Ishikawa (cell line): Measurements from ENCODE around the gene NEGR1.

Experiments used
- CEBPB ChIP-seq: IDR thresholded peaks from 2 replicates; pipeline ENCODE4 v1.6.1; 2012
- CREB1 ChIP-seq: IDR thresholded peaks from 2 replicates; pipeline ENCODE4 v1.6.1; 2012; ENCODE audit warnings: low read depth
- EGR1 ChIP-seq: IDR thresholded peaks from 2 replicates; pipeline ENCODE4 v1.6.1; 2012
- EP300 ChIP-seq: IDR thresholded peaks from 2 replicates; pipeline ENCODE4 v1.6.1; 2012; ENCODE audit warnings: borderline replicate concordance
- FOXM1 ChIP-seq: IDR thresholded peaks from 2 replicates; pipeline ENCODE4 v1.6.1; 2012; ENCODE audit warnings: low read depth, borderline replicate concordance
- NFIC ChIP-seq: IDR thresholded peaks from 2 replicates; pipeline ENCODE4 v1.6.1; 2012
- RAD21 ChIP-seq: IDR thresholded peaks from 2 replicates; pipeline ENCODE4 v1.6.1; 2012; ENCODE audit warnings: low read depth
- TAF1 ChIP-seq: IDR thresholded peaks from 2 replicates; pipeline ENCODE4 v1.6.1; 2012; ENCODE audit warnings: low read depth, mild to moderate bottlenecking
- TCF12 ChIP-seq: IDR thresholded peaks from 2 replicates; pipeline ENCODE4 v1.6.1; 2012; ENCODE audit warnings: low read depth
- TEAD4 ChIP-seq: IDR thresholded peaks from 2 replicates; pipeline ENCODE4 v1.6.1; 2012
- YY1 ChIP-seq: IDR thresholded peaks from 2 replicates; pipeline ENCODE4 v1.6.1; 2012; ENCODE audit warnings: low read depth
- ZBTB7A ChIP-seq: IDR thresholded peaks from 2 replicates; pipeline ENCODE4 v1.6.1; 2012; ENCODE audit warnings: low read depth
- TF ChIP-seq, protein P1 (sequence below): IDR thresholded peaks from 2 replicates; pipeline ENCODE4 v1.6.1; 2012
- TF ChIP-seq, protein P2 (sequence below): IDR thresholded peaks from 2 replicates; pipeline ENCODE4 v1.6.1; 2012
- TF ChIP-seq, protein P3 (sequence below): IDR thresholded peaks from 2 replicates; pipeline ENCODE4 v1.6.1; 2012; ENCODE audit warnings: low read depth, mild to moderate bottlenecking

NEGR1 gene

DNA sequence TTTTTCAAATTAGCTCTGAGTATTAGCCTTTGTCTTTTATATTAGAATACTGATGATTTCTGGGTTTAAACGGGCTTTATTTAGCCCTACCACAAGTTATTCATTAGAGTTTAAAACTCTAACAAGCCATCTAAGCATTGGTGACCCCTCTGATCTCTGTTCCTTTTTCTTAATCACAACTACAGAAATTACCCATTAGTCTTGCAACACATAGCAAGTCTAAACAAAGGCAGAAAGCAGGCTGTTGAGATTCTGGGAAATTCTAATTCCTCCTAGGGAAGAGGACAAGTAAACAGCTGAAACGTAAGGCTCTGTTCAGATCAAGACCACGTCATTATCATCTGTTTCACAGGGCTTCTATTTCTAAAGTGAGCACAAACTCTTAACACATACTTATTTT lies 710.3 kb downstream of the NEGR1 start:
- TF ChIP-seq TAF1, result no peak

DNA sequence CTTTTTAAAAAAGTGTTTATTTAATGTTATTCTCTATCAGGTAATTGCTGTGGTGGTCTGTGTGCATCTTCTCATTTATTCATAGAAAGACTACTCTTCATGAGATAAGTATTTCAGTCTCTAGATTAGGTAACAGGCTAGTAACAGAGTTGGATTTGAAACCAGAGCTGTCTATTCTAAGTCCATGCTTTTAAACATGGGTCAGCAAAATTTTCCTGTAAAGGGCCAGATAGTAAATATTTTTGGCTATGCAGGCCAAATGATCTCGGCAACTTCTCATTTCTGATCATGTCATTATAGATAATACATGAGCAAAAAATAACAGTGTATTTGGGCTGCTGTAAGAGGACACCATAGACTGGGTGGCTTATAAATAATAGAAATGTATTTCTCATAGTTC lies 715.9 kb downstream of the NEGR1 start:
- TF ChIP-seq, protein P1, sequence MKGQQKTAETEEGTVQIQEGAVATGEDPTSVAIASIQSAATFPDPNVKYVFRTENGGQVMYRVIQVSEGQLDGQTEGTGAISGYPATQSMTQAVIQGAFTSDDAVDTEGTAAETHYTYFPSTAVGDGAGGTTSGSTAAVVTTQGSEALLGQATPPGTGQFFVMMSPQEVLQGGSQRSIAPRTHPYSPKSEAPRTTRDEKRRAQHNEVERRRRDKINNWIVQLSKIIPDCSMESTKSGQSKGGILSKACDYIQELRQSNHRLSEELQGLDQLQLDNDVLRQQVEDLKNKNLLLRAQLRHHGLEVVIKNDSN, result no peak
- no peak for TF ChIP-seq FOXM1
- no peak for TF ChIP-seq YY1
- no peak for TF ChIP-seq RAD21
- no peak for TF ChIP-seq ZBTB7A
- TF ChIP-seq CREB1, result no peak
- TF ChIP-seq NFIC, result no peak
- no peak for TF ChIP-seq CEBPB
- TF ChIP-seq TCF12, result no peak
- TF ChIP-seq EP300, result no peak
- TF ChIP-seq, protein P2, sequence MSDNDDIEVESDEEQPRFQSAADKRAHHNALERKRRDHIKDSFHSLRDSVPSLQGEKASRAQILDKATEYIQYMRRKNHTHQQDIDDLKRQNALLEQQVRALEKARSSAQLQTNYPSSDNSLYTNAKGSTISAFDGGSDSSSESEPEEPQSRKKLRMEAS, result no peak
- TF ChIP-seq, protein P3, sequence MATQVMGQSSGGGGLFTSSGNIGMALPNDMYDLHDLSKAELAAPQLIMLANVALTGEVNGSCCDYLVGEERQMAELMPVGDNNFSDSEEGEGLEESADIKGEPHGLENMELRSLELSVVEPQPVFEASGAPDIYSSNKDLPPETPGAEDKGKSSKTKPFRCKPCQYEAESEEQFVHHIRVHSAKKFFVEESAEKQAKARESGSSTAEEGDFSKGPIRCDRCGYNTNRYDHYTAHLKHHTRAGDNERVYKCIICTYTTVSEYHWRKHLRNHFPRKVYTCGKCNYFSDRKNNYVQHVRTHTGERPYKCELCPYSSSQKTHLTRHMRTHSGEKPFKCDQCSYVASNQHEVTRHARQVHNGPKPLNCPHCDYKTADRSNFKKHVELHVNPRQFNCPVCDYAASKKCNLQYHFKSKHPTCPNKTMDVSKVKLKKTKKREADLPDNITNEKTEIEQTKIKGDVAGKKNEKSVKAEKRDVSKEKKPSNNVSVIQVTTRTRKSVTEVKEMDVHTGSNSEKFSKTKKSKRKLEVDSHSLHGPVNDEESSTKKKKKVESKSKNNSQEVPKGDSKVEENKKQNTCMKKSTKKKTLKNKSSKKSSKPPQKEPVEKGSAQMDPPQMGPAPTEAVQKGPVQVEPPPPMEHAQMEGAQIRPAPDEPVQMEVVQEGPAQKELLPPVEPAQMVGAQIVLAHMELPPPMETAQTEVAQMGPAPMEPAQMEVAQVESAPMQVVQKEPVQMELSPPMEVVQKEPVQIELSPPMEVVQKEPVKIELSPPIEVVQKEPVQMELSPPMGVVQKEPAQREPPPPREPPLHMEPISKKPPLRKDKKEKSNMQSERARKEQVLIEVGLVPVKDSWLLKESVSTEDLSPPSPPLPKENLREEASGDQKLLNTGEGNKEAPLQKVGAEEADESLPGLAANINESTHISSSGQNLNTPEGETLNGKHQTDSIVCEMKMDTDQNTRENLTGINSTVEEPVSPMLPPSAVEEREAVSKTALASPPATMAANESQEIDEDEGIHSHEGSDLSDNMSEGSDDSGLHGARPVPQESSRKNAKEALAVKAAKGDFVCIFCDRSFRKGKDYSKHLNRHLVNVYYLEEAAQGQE, result no peak
- TF ChIP-seq TAF1, result no peak
- TF ChIP-seq TEAD4, result no peak
- no peak for TF ChIP-seq EGR1

DNA sequence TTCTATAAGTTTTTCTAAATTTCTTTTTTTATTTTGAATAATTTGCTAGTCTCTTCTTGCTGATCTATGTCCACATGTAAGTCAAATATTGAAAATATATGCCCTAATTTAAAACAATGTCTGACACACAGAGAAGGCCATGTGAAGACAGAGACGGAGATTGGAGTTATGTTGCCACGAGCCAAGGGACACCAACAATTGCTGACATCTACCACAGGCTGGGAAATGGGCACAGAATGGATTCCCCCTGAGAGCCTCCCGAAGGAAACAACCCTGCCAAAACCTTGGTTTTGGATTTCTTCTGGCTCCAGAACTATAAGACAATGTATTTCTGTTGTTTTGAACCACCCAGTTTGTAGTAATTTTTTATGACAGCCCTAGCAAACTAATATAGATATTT lies 716.5 kb downstream of the NEGR1 start:
- TF ChIP-seq RAD21 (no peak), EP300 (no peak), YY1 (no peak), CEBPB (no peak), TAF1 (no peak), FOXM1 (no peak), ZBTB7A (no peak), NFIC (no peak), TCF12 (no peak), EGR1 (no peak), TEAD4 (no peak), CREB1 (no peak)
- TF ChIP-seq, protein P2, result no peak
- TF ChIP-seq, protein P1, result no peak
- TF ChIP-seq, protein P3, result no peak

DNA sequence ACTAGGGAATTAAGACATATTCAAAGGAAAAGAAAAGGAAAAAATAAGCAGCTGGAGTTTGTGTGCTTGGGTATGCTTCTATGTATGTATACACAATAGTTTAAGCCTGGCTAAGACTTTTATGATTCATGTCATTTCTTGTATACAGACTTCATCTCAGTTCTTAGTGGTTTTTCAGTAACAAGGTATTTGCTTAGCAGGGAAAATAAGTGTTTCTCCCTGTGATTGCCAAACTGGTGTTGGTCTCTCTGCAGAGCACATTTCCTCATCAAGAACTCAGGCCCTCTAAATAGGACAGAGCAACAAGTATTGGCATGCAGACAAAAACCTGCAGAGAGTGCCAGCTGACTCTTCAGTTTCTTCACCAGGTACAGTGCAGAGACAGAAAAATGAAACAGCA lies 717.1 kb downstream of the NEGR1 start:
- TF ChIP-seq YY1 (no peak), EGR1 (no peak), FOXM1 (no peak), EP300 (no peak), ZBTB7A (no peak), TAF1 (no peak)

DNA sequence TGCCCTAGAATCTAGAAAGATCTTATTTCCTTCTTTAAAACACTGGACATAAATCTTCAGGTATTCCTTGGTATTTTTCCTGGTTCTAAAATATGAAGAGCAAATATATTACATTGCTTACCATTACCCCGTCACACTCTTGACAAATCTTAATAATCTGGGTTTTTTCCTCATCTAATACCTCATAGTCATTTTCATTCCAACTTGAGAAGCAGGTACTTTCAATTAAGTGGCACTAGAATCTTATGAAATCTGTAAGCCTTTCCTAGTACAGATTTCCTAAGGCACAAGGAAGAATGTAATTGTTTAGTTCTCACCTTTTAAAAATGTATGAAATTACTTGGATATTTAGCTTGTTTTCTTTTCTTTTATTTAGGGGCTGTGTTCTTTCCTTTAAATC lies 720.0 kb downstream of the NEGR1 start:
- TF ChIP-seq TCF12, result no peak
- TF ChIP-seq, protein P2, result no peak
- no peak for TF ChIP-seq RAD21
- no peak for TF ChIP-seq EGR1
- TF ChIP-seq, protein P3, result no peak
- no peak for TF ChIP-seq NFIC
- no peak for TF ChIP-seq TAF1
- no peak for TF ChIP-seq CREB1
- TF ChIP-seq FOXM1, result no peak
- no peak for TF ChIP-seq YY1
- no peak for TF ChIP-seq ZBTB7A
- no peak for TF ChIP-seq EP300
- TF ChIP-seq CEBPB, result no peak
- TF ChIP-seq TEAD4, result no peak
- TF ChIP-seq, protein P1, result no peak
